CD4-positive, alpha-beta T cell (primary cell): Measurements from ENCODE around the gene SLC2A8. TPM values are rescaled to one million over a fixed set of nuclear protein-coding genes. Genes with fewer than 3 reads are reported as not detected.

Experiments used
- ATAC-seq: fragments of 200-7000 bp; cut with Tn5 transposase; one replicate; pipeline ENCODE4 v1.10.0; 2022; ENCODE audit warnings: mild to moderate bottlenecking; ENCODE audit not compliant: poor library complexity
- CTCF ChIA-PET: fragments of 350-600 bp; sonication (Branson Sonifier 250); formaldehyde crosslinking; loops from one replicate; lab custom pipeline; 2021; ENCODE audit warnings: antibody characterized with exemption, inconsistent platforms; lab: Charles Lee
- POLR2A ChIA-PET: fragments of 350-600 bp; sonication (Branson Sonifier 250); formaldehyde crosslinking; loops from one replicate; lab custom pipeline; 2021; ENCODE audit warnings: antibody characterized with exemption, inconsistent platforms; lab: Charles Lee
- DNase-seq, 14 experiments: peaks; one replicate each; pipeline ENCODE4 v3.0.0-alpha.2; 2013 to 2020; ENCODE audit warnings: mixed read lengths in 2 of 14
- H3K27ac ChIP-seq, 2 donors: one replicate each; pipeline versions ENCODE4 v1.5.1 to v1.7.0; 2013; ENCODE audit warnings: low read length in 2 of 2, low read depth in 1 of 2, mild to moderate bottlenecking in 1 of 2
- H3K27me3 ChIP-seq, 2 experiments: 1 replicate in 1 of 2; 2 replicates in 1 of 2; pipeline versions ENCODE4 v1.6.1 to v1.7.0; 2013; ENCODE audit warnings: low read length in 2 of 2, control low read depth in 1 of 2, mild to moderate bottlenecking in 1 of 2, moderate library complexity in 1 of 2; ENCODE audit not compliant: insufficient read depth in 2 of 2, control insufficient read depth in 1 of 2
- H3K36me3 ChIP-seq: one replicate; pipeline ENCODE4 v1.6.1; 2013; ENCODE audit warnings: low read length, control low read depth; ENCODE audit not compliant: insufficient read depth
- H3K4me1 ChIP-seq: one replicate; pipeline ENCODE4 v1.6.1; 2013; ENCODE audit warnings: low read length, control low read depth; ENCODE audit not compliant: insufficient read depth
- H3K4me3 ChIP-seq: one replicate; pipeline ENCODE4 v1.5.1; 2013; ENCODE audit warnings: mild to moderate bottlenecking, low read length, moderate library complexity
- H3K9me3 ChIP-seq, 2 experiments: 1 replicate in 1 of 2; 2 replicates in 1 of 2; pipeline versions ENCODE4 v1.6.1 to v1.7.0; 2013; ENCODE audit warnings: low read length in 2 of 2, mild to moderate bottlenecking in 2 of 2, control low read depth in 1 of 2, moderate library complexity in 1 of 2; ENCODE audit not compliant: control insufficient read depth in 1 of 2, insufficient read depth in 1 of 2
- H3K27ac Mint-ChIP-seq: one replicate; pipeline ENCODE4 v1.8.0; 2020; ENCODE audit warnings: mixed read lengths
- H3K27me3 Mint-ChIP-seq: one replicate; pipeline ENCODE4 v1.8.0; 2021; ENCODE audit warnings: mixed read lengths
- H3K36me3 Mint-ChIP-seq: one replicate; pipeline ENCODE4 v1.8.0; 2021; ENCODE audit warnings: low read depth, mixed read lengths
- H3K4me1 Mint-ChIP-seq: one replicate; pipeline ENCODE4 v1.8.0; 2021; ENCODE audit warnings: low read depth, mixed read lengths
- H3K4me3 Mint-ChIP-seq: one replicate; pipeline ENCODE4 v1.8.0; 2020; ENCODE audit warnings: mild to moderate bottlenecking, mixed read lengths
- H3K9me3 Mint-ChIP-seq: one replicate; pipeline ENCODE4 v1.8.0; 2020; ENCODE audit warnings: mixed read lengths
- CTCF ChIP-seq: fragments of 200-600 bp; IDR thresholded peaks from one replicate; pipeline ENCODE4 v1.8.0; 2022; ENCODE audit warnings: antibody characterized with exemption, mild to moderate bottlenecking
- intact Hi-C, 2 experiments: fragments of 100-400 bp; cut with DNase I in 1 of 2; cut with micrococcal nuclease in 1 of 2; formaldehyde crosslinking; loops; one replicate each; pipeline versions ENCODE4 v1.15.1 to v1.9.0; 2023 to 2025; cut with DNase I, micrococcal nuclease
- polyA plus RNA-seq, 2 donors: library from polyadenylated mRNA; unstranded; fragments of 120-200 nt; gene quantifications; one replicate each; pipeline ENCODE4 v1.2.1, GENCODE V29; 2013
- total RNA-seq, 174 experiments: library from RNA in 2 of 174; stranded (reverse) in 2 of 174; gene quantifications; one replicate each; pipeline ENCODE4 v1.2.3 and lab custom pipeline; 2021 to 2026

The SLC2A8 gene
- total RNA-seq (1 to 10 TPM; 1.6 to 1.8 TPM), total RNA-seq (lab: John Stamatoyannopoulos, UW) (0.33 to 9.6 (median 1.4) reads per million in 172 experiments)
- 2.0 TPM for polyA plus RNA-seq (2013, experiment 1 of 2)
- polyA plus RNA-seq (2013, experiment 2 of 2) = 2.1 TPM

- H3K27ac Mint-ChIP-seq = no peak within 1 kb of the TSS
- H3K9me3 Mint-ChIP-seq = no peaks in the 10 kb centered on the region
- Histone ChIP-seq H3K27me3 (peaks cover 65 to 83% of the 10 kb centered on the region in 2 experiments), H3K4me3 (peak within 1 kb of the TSS; percentile 44), H3K36me3 (no peaks in the 10 kb centered on the region), H3K4me1 (peaks cover 28% of the 10 kb centered on the region), H3K9me3 (peaks cover 0 to 8% of the 10 kb centered on the region in 2 experiments), H3K27ac (no peak within 1 kb of the TSS)
- H3K4me3 Mint-ChIP-seq = peak within 1 kb of the TSS; percentile 75
- peaks cover 21% of the 10 kb centered on the region for H3K4me1 Mint-ChIP-seq
- intact Hi-C loops = loop anchor here (1.0 to 5.0 kb wide), 4 partner anchors 26 to 180 kb away; no protein-coding TSS in a partner anchor
- peaks cover 87% of the 10 kb centered on the region for H3K27me3 Mint-ChIP-seq
- ATAC-seq (peak; percentile 92), DNase-seq (peak; percentile 63 to 98 (median 76))
- POLR2A ChIA-PET = interaction anchor here (1.0 to 1.7 kb wide), 3 partner anchors 9 to 96 kb away, joined by 3 to 25 read pairs (median 13); partner anchors contain the start of genes LRSAM1 and RPL12
- TF ChIP-seq CTCF = peak; percentile 18
- H3K36me3 Mint-ChIP-seq = no peaks in the 10 kb centered on the region
- CTCF ChIA-PET = interaction anchor here (0.8 to 1.7 kb wide), 6 partner anchors 9 to 173 kb away, joined by 3 to 13 read pairs (median 4); partner anchors contain the start of genes LRSAM1, RPL12 and ZNF79
Measured at GRCh38 chr9:127396808-127397645, at the start of gene SLC2A8. SLC2A8 (plus strand) TSS chr9:127397169; CDS start chr9:127397231, 62 bp downstream.

GRCh38 chr9:127347831-127348776, 48.9 kb upstream of the SLC2A8 start:
- intact Hi-C loops = no loop called here
- H3K9me3 ChIP-seq = no peaks in the 10 kb centered on the region
- no peaks in the 10 kb centered on the region for H3K4me1 Mint-ChIP-seq
- no peaks in the 10 kb centered on the region for H3K36me3 ChIP-seq
- no peak overlapping the region for H3K27ac Mint-ChIP-seq
- CTCF ChIA-PET = no interaction called here
- DNase-seq (no peak), ATAC-seq (no peak)
- H3K4me3 Mint-ChIP-seq = no peak overlapping the region
- no peak overlapping the region for H3K4me3 ChIP-seq
- TF ChIP-seq CTCF = no peak
- POLR2A ChIA-PET = no interaction called here
- peaks cover 0 to 7% of the 10 kb centered on the region in 2 experiments for H3K27me3 ChIP-seq
- no peaks in the 10 kb centered on the region for H3K36me3 Mint-ChIP-seq
- no peaks in the 10 kb centered on the region for H3K4me1 ChIP-seq
- no peaks in the 10 kb centered on the region for H3K9me3 Mint-ChIP-seq
- no peak overlapping the region for H3K27ac ChIP-seq
- peaks cover 59% of the 10 kb centered on the region for H3K27me3 Mint-ChIP-seq

DNA sequence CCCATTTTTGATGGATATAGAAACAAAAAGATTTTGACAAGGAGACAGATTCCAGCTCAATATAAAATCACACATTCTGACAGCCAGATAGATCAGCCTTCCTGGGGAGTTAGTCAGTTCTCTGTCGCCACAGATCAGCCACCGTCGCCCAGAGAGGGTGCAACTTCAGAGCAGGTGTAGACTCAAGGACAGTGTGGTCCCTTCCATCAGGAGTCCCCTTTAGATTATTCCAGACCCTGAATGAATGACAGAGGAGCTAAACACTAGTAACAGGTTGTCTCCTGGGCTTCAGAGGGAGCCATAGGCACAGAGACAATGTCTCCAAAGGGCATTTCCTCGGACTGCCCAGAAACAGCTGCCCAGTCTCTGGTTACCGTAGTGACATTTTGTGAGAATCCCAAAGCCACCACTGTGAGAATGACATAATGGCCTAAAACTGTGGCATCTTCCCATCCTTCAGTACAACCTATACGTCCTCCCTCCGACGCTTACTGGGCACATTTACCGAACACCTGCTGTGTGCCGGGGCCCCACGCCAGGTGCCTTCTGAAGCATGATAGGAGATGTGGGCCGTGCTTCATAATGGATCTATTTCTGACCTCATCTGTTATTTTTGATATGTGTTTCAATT, 47.4 kb upstream of the SLC2A8 start:
- no peak overlapping the region for H3K4me3 ChIP-seq
- intact Hi-C loops = no loop called here
- H3K4me1 Mint-ChIP-seq = no peaks in the 10 kb centered on the region
- no peaks in the 10 kb centered on the region for H3K36me3 Mint-ChIP-seq
- DNase-seq (no peak), ATAC-seq (no peak)
- H3K9me3 ChIP-seq = no peaks in the 10 kb centered on the region
- no peaks in the 10 kb centered on the region for H3K4me1 ChIP-seq
- TF ChIP-seq CTCF = no peak
- peaks cover 5 to 11% of the 10 kb centered on the region in 2 experiments for H3K27me3 ChIP-seq
- H3K27me3 Mint-ChIP-seq = peaks cover 66% of the 10 kb centered on the region
- no peaks in the 10 kb centered on the region for H3K36me3 ChIP-seq
- POLR2A ChIA-PET = no interaction called here
- no peak overlapping the region for H3K27ac Mint-ChIP-seq
- CTCF ChIA-PET = no interaction called here
- H3K27ac ChIP-seq = no peak overlapping the region
- no peak overlapping the region for H3K4me3 Mint-ChIP-seq
- no peaks in the 10 kb centered on the region for H3K9me3 Mint-ChIP-seq
